ENCODE results near the gene BCAP29. TPM values are rescaled to one million over a fixed set of nuclear protein-coding genes. Genes with fewer than 3 reads are reported as not detected.

The BCAP29 gene
- total RNA-seq, 6 donors from 2014 or later, result 29.6 to 97.0 (median 62.2) TPM

GRCh38 chr7:107615910-107616680 lies 36.0 kb downstream of the BCAP29 start:
- Histone ChIP-seq H3K4me3 (no peak overlapping the region), H3K27ac (peak overlapping the region in 1 of 4 donors; percentile 44), H3K27me3 (no peaks in the 10 kb centered on the region), H3K4me1 (no peaks in the 10 kb centered on the region), H3K36me3 (peaks cover 0 to 45% (median 10%) of the 10 kb centered on the region in 4 donors), H3K9me3 (no peaks in the 10 kb centered on the region)
- WGBS, 2 donors, result 91 to 97% methylated on average over 4 of the region's 4 CpGs
- DNase-seq (no peak), ATAC-seq (ENCODE audit: low FRiP score in 2 of 2) (no peak)
- TF ChIP-seq EP300 (IDR thresholded peaks at IDR 0.05) (no peak), POLR2AphosphoS5 (IDR thresholded peaks at IDR 0.05) (no peak), CTCF (IDR thresholded peaks at IDR 0.05) (no peak), POLR2A (IDR thresholded peaks at IDR 0.05) (no peak)

- Histone ChIP-seq H3K27me3 (no peaks in the 10 kb centered on the region), H3K9me3 (no peaks in the 10 kb centered on the region), H3K4me3 (no peak overlapping the region), H3K27ac (no peak overlapping the region), H3K36me3 (peaks cover 0 to 13% (median 3%) of the 10 kb centered on the region in 4 donors), H3K4me1 (peaks cover 0 to 12% (median 3%) of the 10 kb centered on the region in 4 donors)
- ATAC-seq (ENCODE audit: low FRiP score in 2 of 2) (peak in 1 of 2 donors; percentile 61), DNase-seq (no peak)
- TF ChIP-seq CTCF (IDR thresholded peaks at IDR 0.05) (no peak), POLR2A (IDR thresholded peaks at IDR 0.05) (no peak), EP300 (IDR thresholded peaks at IDR 0.05) (no peak), POLR2AphosphoS5 (IDR thresholded peaks at IDR 0.05) (peak in 1 of 2 donors; percentile 18)
- 64 to 73% methylated on average over 1 of the region's 1 CpG for WGBS, 2 donors
These were observed 42.4 kb downstream of the BCAP29 start for GRCh38 chr7:107622429-107622828.

GRCh38 chr7:107622894-107623293 lies 42.8 kb downstream of the BCAP29 start:
- H3K4me1 ChIP-seq, result peaks cover 0 to 12% (median 3%) of the 10 kb centered on the region in 4 donors
- DNase-seq (no peak), ATAC-seq (ENCODE audit: low FRiP score in 2 of 2) (no peak)
- H3K4me3 ChIP-seq, result no peak overlapping the region
- peaks cover 0 to 13% (median 3%) of the 10 kb centered on the region in 4 donors for H3K36me3 ChIP-seq
- H3K9me3 ChIP-seq, result no peaks in the 10 kb centered on the region
- TF ChIP-seq EP300 (IDR thresholded peaks at IDR 0.05) (no peak), POLR2A (IDR thresholded peaks at IDR 0.05) (no peak), CTCF (IDR thresholded peaks at IDR 0.05) (no peak), POLR2AphosphoS5 (IDR thresholded peaks at IDR 0.05) (no peak)
- H3K27ac ChIP-seq, result no peak overlapping the region
- 82 to 83% methylated on average over 2 of the region's 2 CpGs for WGBS, 2 donors
- no peaks in the 10 kb centered on the region for H3K27me3 ChIP-seq

- DNase-seq, result no peak
- ATAC-seq (ENCODE audit: low FRiP score in 2 of 2), result no peak
- no peaks in the 10 kb centered on the region for H3K9me3 ChIP-seq
- TF ChIP-seq POLR2AphosphoS5 (IDR thresholded peaks at IDR 0.05), result no peak
- no peak for TF ChIP-seq CTCF (IDR thresholded peaks at IDR 0.05)
- TF ChIP-seq POLR2A (IDR thresholded peaks at IDR 0.05), result no peak
- TF ChIP-seq EP300 (IDR thresholded peaks at IDR 0.05), result no peak
- H3K36me3 ChIP-seq, result peaks cover 0 to 12% (median 5%) of the 10 kb centered on the region in 4 donors
- no peaks in the 10 kb centered on the region for H3K27me3 ChIP-seq
- H3K4me1 ChIP-seq, result peaks cover 0 to 11% (median 3%) of the 10 kb centered on the region in 4 donors
- no peak overlapping the region for H3K27ac ChIP-seq
- WGBS, 2 donors, result 96 to 97% methylated on average over 4 of the region's 4 CpGs
- no peak overlapping the region for H3K4me3 ChIP-seq
These were observed 47.0 kb downstream of the BCAP29 start for GRCh38 chr7:107627002-107627401.

All from upper lobe of left lung (tissue), 6 donors.